PC-9 (cell line): Measurements from ENCODE around the gene MYOM1. TPM values are rescaled to one million over a fixed set of nuclear protein-coding genes. Genes with fewer than 3 reads are reported as not detected.

Source experiments
- BruUV-seq: library from RNA; stranded (reverse); fragments of 400-500 nt; replicated peaks from 2 replicates; lab custom pipeline; 2021; lab: Mats Ljungman, UMichigan
- CTCF ChIA-PET: fragments of 300-600 bp; sonication (Branson Sonifier 250); formaldehyde crosslinking; loops from one replicate; lab custom pipeline; 2022; ENCODE audit warnings: antibody characterized with exemption; lab: Charles Lee
- POLR2A ChIA-PET: fragments of 300-600 bp; sonication (Branson Sonifier 250); formaldehyde crosslinking; loops from one replicate; lab custom pipeline; 2022; ENCODE audit warnings: antibody characterized with exemption; ENCODE audit not compliant: unreplicated experiment; lab: Charles Lee
- DNase-seq, 2 experiments: peaks; one replicate each; pipeline versions ENCODE4 v3.0.0 to v3.0.0-alpha.2; 2015 to 2022; ENCODE audit warnings: mixed read lengths in 1 of 2
- H2AFZ ChIP-seq: fragments of 200-600 bp; sonication (generic); 2 replicates; pipeline ENCODE4 v1.8.1; 2017; ENCODE audit warnings: antibody characterized with exemption
- H3F3A ChIP-seq: fragments of 200-600 bp; sonication (generic); 2 replicates; pipeline ENCODE4 v1.8.1; 2017; ENCODE audit warnings: antibody characterized with exemption, mild to moderate bottlenecking, low read depth; ENCODE audit not compliant: insufficient read depth
- H3K27ac ChIP-seq: fragments of 200-600 bp; sonication (generic); 2 replicates; pipeline ENCODE4 v1.6.1; 2016; ENCODE audit warnings: mixed run types
- H3K27me3 ChIP-seq: fragments of 200-600 bp; sonication (generic); 2 replicates; pipeline ENCODE4 v1.6.1; 2016; ENCODE audit warnings: low read depth, mixed run types; ENCODE audit not compliant: insufficient read depth
- H3K36me3 ChIP-seq: fragments of 200-600 bp; sonication (generic); 2 replicates; pipeline ENCODE4 v1.6.1; 2016; ENCODE audit warnings: low read depth, mixed run types
- H3K4me1 ChIP-seq: fragments of 200-600 bp; sonication (generic); replicated peaks from 2 replicates; pipeline ENCODE4 v1.6.1; 2016; ENCODE audit warnings: mixed run types; ENCODE audit not compliant: insufficient read depth
- H3K4me2 ChIP-seq: fragments of 200-600 bp; sonication (generic); 2 replicates; pipeline ENCODE4 v1.6.1; 2017; ENCODE audit warnings: mixed run types
- H3K4me3 ChIP-seq: fragments of 200-600 bp; sonication (generic); 2 replicates; pipeline ENCODE4 v1.6.1; 2016; ENCODE audit warnings: mixed run types
- H3K79me2 ChIP-seq: fragments of 200-600 bp; sonication (generic); 2 replicates; pipeline ENCODE4 v1.6.1; 2017; ENCODE audit warnings: low read depth, mixed run types
- H3K9me2 ChIP-seq: fragments of 200-600 bp; sonication (generic); 2 replicates; pipeline ENCODE4 v1.8.1; 2017; ENCODE audit warnings: mild to moderate bottlenecking; ENCODE audit not compliant: insufficient read depth
- H3K9me3 ChIP-seq: fragments of 200-600 bp; sonication (generic); 2 replicates; pipeline ENCODE4 v1.8.1; 2016; ENCODE audit warnings: low read depth; ENCODE audit not compliant: insufficient read depth
- H4K20me1 ChIP-seq: fragments of 200-600 bp; sonication (generic); 2 replicates; pipeline ENCODE4 v1.8.1; 2017; ENCODE audit not compliant: insufficient read depth
- EZH2 ChIP-seq: fragments of 200-600 bp; sonication (generic); IDR thresholded peaks from 2 replicates; pipeline ENCODE4 v1.8.0; 2017; ENCODE audit warnings: antibody characterized with exemption, low read depth
- intact Hi-C: fragments of 100-400 bp; cut with micrococcal nuclease; formaldehyde crosslinking; loops from one replicate; pipeline ENCODE4 v1.10.0; 2022; ENCODE audit not compliant: unreplicated experiment
- total RNA-seq: library from RNA; stranded (reverse); gene quantifications from 2 replicates; pipeline ENCODE4 v1.2.3, GENCODE V29; 2021
- TF ChIP-seq, protein P1 (sequence below): fragments of 200-600 bp; sonication (generic); conservative IDR thresholded peaks from 2 replicates; pipeline ENCODE4 v1.6.1; 2017; ENCODE audit warnings: mixed run types, antibody characterized with exemption, mild to moderate bottlenecking, moderate library complexity

Gene MYOM1
- total RNA-seq, 1 experiment from 2014 or later: 1.3 TPM

DNA sequence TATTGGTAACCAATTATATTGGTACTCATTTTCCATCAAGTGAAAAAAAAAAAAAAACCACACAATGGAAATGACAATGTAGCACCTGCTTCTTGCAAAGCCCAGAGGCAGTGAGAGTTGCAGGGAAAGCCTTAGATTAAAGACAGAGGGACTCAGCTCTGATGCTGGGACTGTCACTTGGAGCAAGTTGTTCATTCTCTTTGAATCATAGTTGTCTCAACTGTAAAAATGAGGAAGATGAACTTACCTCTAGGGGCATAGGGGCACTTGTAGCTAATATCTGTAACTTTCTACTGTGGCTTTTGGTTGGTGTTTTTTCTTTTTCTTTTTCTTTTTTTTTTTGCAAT, 125.5 kb downstream of the MYOM1 start:
- TF ChIP-seq EZH2: no peak
- TF ChIP-seq, protein P1, sequence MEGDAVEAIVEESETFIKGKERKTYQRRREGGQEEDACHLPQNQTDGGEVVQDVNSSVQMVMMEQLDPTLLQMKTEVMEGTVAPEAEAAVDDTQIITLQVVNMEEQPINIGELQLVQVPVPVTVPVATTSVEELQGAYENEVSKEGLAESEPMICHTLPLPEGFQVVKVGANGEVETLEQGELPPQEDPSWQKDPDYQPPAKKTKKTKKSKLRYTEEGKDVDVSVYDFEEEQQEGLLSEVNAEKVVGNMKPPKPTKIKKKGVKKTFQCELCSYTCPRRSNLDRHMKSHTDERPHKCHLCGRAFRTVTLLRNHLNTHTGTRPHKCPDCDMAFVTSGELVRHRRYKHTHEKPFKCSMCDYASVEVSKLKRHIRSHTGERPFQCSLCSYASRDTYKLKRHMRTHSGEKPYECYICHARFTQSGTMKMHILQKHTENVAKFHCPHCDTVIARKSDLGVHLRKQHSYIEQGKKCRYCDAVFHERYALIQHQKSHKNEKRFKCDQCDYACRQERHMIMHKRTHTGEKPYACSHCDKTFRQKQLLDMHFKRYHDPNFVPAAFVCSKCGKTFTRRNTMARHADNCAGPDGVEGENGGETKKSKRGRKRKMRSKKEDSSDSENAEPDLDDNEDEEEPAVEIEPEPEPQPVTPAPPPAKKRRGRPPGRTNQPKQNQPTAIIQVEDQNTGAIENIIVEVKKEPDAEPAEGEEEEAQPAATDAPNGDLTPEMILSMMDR: no peak
- intact Hi-C loops: no loop called here
- H2AFZ ChIP-seq: no peak overlapping the region
- no peaks in the 10 kb centered on the region for H3K9me3 ChIP-seq
- H3K36me3 ChIP-seq: no peaks in the 10 kb centered on the region
- no peaks in the 10 kb centered on the region for H3K4me1 ChIP-seq
- no peaks in the 10 kb centered on the region for H3K79me2 ChIP-seq
- POLR2A ChIA-PET: no interaction called here
- no peak overlapping the region for H3K4me2 ChIP-seq
- H3K27me3 ChIP-seq: no peaks in the 10 kb centered on the region
- CTCF ChIA-PET: no interaction called here
- no peak overlapping the region for H3K4me3 ChIP-seq
- no TSS peak for BruUV-seq
- H4K20me1 ChIP-seq: no peaks in the 10 kb centered on the region
- H3K9me2 ChIP-seq: no peaks in the 10 kb centered on the region
- H3F3A ChIP-seq: no peaks in the 10 kb centered on the region
- DNase-seq: no peak
- no peak overlapping the region for H3K27ac ChIP-seq

DNA sequence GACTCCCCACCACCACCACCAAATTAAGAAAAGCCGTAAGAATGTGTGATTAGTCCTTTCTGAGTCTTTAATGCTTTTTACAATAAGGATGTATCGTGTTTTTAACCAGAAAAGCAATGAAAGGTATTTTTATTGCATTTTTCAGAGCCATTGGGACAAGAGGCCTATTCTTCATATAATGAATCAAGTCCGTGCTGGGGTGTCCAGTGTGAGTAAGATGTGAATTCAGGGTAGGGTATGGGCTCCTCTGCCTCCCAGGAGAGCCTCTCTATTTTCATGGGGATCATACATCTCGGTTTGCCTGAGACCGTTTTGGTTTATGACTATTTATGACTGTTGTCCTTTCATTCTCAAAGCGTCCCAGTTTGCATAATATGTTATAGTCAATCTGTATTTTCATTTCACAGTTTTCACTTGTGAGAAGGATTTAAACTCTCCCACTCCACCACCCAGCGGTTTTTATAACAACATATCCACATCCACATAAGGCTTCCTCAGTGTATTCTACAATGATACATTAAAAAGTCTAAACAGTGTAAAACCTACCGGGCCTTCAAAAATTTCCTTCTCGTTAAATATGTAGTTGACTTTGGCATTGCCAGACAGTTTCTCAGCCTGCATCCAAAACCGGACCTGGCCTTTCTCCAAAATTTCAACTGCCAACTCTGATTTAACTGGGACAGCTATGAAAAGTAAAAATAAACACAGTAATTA, 126.0 kb downstream of the MYOM1 start:
- BruUV-seq: no TSS peak

DNA sequence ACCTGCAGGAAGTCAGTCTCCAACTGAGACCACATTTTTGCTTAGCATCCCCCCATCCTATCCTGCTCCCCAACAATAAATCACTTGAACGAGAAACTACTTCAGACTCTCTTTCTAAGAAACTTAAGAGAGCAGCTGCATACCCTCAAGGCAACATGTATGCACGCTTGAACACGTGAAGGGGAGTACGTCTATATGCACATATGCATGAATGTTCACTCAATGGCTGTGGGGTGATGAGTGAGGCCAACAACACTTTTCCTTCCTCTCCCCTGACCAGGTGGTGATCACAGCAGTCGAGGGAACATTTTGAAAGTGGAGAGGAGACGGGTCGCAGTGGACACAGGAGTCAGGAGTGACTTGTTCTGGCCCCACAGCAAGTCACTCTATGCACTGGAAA, 127.0 kb downstream of the MYOM1 start:
- H3K27ac ChIP-seq: no peak overlapping the region
- no peak overlapping the region for H3K4me2 ChIP-seq
- no peaks in the 10 kb centered on the region for H3F3A ChIP-seq
- H3K4me1 ChIP-seq: no peaks in the 10 kb centered on the region; the same call in 1 of the 2 replicates
- no peaks in the 10 kb centered on the region for H3K79me2 ChIP-seq
- DNase-seq: no peak
- H2AFZ ChIP-seq: no peak overlapping the region
- H3K9me2 ChIP-seq: no peaks in the 10 kb centered on the region
- H3K4me3 ChIP-seq: no peak overlapping the region
- no peaks in the 10 kb centered on the region for H4K20me1 ChIP-seq
- TF ChIP-seq EZH2: no peak
- TF ChIP-seq, protein P1: no peak
- no peaks in the 10 kb centered on the region for H3K9me3 ChIP-seq
- intact Hi-C loops: no loop called here
- H3K27me3 ChIP-seq: no peaks in the 10 kb centered on the region
- BruUV-seq: no TSS peak
- CTCF ChIA-PET: no interaction called here
- POLR2A ChIA-PET: no interaction called here
- H3K36me3 ChIP-seq: no peaks in the 10 kb centered on the region

More for the DNA sequence above, 126.0 kb downstream of the MYOM1 start:
- Histone ChIP-seq H3K4me2 (no peak overlapping the region), H2AFZ (no peak overlapping the region), H3K9me2 (no peaks in the 10 kb centered on the region), H3K4me1 (no peaks in the 10 kb centered on the region; the same call in 1 of the 2 replicates), H3K27me3 (no peaks in the 10 kb centered on the region), H3K9me3 (no peaks in the 10 kb centered on the region), H4K20me1 (no peaks in the 10 kb centered on the region), H3K36me3 (no peaks in the 10 kb centered on the region), H3K79me2 (no peaks in the 10 kb centered on the region), H3K4me3 (no peak overlapping the region), H3F3A (no peaks in the 10 kb centered on the region), H3K27ac (no peak overlapping the region)
- intact Hi-C loops: no loop called here
- ChIA-PET POLR2A (no interaction called here), CTCF (no interaction called here)
- TF ChIP-seq EZH2: no peak
- TF ChIP-seq, protein P1: no peak
- no peak for DNase-seq
